GM18858 (cell line): ENCODE measurements around the gene DAPK3.
"Not testable (repeated sequence)": the region's sequence is repeated elsewhere in the genome, so short reads cannot be mapped to it uniquely, and the experiment has no call there.

ENCODE experiments used
- ATAC-seq: cut with Tn5 transposase; IDR thresholded peaks from one replicate; pipeline ENCODE4 v1.9.1; 2021; ENCODE audit not compliant: unreplicated experiment

The DAPK3 gene

DNA sequence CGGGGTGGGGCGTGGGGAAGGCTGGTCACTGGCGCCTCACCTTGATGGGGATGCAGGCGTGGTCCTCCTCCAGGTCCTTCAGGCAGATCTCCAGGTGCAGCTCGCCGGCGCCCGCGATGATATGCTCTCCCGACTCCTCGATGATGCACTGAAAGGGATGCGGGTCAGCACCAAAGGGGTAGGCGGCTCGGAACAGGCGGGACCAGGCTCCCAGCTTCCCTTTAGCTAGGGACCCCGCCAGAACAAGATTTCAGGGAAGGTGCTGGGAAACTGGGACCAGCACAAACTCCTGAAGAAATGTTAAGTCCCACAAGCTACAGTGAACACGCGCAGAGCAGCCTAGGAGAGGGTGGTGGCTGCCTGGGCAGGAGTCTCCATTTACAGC lies 8.4 kb upstream of the DAPK3 start:
- ATAC-seq = no peak

DNA sequence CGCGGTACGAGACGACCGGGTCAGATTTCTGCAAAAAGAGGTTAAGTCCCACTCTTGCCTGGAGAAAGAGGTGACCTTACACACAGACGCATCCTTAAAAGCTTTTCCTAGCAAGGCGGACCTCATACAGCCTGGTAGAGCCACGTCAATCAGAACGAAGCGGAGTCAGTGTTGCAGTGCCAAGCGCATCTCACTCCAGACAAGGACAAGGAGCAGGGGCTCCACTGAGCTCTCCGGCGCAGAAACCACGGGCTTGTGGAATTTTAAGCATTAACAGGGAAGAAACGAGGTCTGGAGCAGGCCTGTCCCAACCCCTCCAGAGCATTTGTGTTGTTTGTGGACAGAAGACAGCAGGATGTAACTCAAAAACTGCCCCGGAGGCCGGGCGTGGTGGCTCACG lies 7.2 kb upstream of the DAPK3 start:
- no peak for ATAC-seq

DNA sequence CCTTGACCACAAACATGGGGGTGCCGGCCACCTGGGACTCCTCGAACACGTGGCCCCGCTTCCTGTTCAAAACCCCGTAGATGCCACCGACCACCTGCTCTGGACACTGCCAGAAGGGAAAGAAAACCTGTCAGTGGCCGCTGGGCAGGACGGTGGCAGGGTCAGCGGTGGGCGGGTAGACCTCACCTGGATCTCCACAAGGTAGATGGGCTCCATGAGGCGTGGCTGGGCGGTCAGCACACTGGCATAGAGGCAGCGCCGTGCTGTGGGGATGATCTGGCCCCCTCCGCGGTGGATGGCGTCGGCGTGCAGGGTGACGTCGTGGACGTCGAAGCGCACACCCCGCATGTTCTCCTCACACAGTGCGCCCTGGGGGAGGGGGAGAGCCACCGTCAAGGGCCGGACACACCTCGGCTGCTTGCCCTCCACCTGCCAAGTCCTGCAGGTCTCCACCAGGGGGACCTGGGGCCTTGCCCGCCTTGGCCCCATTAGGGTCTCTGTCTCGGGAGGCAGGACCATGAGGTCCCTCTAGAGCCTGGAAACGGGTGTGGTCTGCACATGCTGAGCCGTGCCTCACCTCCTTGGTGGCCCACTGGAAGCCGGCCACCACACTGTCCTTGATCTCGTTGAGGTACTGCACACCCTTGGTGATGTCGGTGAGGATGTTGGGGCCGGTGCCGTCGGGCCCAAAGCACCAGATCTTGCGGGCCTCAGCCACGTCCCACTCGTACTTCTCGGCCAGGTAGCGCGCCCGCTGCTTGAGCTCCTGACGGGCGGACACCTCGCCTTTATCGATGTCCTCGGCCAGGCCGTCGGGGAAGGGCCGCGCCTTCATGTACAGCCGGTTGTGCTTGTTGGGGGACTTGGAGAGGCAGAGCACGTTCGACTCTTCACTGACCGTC lies 6.6 kb upstream of the DAPK3 start:
- ATAC-seq = no peak

DNA sequence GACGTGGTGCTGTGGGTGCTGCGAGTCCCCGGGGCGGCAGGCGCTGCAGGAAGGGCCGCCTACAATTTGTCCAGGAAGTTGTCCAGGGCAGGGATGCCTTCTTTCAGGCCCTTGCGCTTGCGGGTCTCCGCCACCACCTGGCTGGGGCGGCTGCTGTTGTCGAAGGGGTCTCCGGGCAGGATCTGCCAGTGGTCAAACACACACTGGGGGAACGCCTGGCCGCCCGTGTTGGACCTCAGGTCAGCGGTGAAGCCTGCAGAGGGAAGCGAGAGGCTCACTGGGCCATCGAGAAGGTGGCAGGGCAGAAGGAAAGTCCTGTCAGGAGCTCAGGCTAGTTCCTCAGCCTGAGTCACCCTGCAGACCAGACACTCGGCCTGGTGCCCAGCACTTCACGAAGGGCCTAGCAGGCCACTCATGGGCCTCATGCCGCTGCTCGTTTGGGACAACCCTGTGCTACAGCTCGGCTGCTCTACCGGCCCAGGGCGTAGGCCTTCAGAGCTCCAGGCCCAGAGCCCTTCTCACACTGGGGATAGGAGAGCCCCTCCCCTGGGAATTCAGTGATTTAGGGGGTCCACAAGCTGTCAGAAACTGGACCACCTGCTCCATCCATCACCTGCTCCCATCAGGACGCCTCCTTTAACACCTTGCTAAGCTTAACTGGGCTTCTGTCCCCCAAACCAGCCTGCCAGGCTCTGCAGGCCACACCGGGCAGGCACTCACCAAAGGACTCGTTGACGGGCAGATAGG lies 5.8 kb upstream of the DAPK3 start:
- no peak for ATAC-seq

DNA sequence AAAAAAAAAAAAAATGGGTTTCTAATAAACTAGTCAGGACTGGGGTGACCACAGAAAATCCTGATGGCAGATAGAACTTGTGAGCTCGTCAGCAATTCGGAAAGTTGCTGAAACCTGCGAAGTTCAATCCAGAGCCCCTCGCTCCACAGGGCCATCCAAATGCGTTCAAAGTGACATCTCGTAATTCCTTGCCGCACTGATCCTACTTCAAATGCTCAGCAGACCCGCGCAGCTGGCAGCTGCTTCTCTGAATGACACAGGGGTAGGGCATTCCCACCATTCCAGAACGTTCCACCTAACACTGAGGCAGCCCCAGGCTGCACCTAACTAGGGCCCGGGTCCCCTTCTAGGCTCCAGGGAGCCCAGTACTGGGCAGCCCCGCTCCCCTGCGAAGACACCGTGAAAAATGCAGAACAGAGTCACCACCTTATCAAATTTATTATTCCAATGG lies 4.8 kb upstream of the DAPK3 start:
- no peak for ATAC-seq

DNA sequence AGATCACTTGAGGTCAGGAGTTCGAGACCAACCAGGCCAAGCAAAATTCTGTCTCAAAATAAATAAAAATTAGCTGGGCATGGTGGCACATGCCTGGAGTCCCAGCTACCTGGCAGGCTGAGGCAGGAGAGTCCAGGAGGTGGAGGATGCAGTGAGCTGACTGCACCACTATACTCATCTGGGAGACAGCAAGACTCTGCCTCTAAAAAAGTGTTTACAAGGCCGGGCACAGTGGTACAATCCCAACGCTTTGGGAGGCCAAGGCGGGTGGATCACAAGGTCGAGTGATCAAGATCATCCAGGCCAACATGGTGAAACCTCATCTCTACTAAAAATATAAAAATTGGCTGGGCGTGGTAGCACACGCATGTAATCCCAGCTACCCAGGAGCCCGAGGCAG lies 4.2 kb upstream of the DAPK3 start:
- ATAC-seq = no peak

DNA sequence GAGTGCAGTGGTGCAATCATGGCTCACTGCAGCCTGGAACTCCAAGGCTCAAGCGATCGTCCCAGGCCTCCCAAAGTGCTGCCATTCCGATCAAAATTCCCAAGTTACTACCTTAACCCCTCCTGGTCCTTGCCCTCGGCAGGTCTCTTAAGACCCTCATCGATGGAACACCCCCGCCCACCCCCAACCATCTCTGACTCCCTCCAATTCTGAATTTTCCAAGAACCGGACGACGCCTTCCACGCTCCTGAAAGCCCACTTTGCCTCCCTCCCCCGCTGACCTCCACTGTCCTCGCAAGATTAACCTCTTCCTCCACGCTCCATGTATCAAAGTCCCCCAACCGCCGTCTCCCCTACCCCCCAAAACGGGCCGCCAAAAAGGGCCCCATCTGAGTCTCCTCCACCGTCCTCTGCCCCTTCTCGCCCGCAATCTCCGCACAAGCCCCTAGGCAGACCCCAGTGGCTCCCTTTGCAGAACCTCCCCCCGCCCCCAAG lies 539 bp downstream of the DAPK3 start:
- ATAC-seq = no peak

DNA sequence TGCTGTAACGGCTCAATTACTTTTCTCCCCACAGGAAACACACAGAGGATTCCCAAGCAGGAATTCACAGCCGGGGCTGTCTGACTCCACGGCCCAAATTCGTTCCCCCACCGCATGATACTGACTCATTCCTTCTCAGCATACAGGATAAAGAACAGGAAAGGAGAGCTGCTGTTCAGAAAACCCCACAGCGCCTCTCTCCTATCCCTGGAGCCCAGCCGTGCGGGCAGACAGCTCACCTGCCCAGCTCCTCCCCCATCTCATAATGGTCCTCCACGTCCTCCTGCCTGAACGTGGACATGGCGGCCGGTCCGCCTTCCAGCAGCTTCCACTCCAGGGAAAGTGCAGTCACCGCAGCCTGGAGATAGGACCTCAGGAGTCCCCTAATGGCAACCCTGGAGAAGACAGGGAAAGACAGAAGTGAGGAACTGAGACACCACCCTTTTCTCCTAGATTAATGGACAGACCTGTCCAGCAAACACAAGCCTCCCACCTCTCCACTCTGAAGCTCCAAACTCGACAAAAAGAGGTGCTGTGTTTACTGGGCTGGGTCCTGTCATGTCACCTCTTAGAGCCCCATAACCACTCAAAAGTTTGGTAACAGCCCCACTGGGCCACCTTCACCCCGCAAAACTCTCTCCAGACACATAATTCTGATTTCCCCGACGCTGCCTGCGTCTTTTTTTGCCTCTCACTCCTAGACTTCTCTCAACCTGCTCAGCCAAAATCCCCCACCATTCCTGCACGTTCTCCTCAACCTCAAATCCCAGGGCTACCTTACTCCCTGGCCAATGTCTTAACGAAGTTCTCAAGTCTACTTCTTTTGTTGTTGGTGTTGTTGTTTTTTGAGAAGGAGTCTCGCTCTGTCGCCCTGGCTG lies 1.2 kb downstream of the DAPK3 start:
- ATAC-seq = no peak

DNA sequence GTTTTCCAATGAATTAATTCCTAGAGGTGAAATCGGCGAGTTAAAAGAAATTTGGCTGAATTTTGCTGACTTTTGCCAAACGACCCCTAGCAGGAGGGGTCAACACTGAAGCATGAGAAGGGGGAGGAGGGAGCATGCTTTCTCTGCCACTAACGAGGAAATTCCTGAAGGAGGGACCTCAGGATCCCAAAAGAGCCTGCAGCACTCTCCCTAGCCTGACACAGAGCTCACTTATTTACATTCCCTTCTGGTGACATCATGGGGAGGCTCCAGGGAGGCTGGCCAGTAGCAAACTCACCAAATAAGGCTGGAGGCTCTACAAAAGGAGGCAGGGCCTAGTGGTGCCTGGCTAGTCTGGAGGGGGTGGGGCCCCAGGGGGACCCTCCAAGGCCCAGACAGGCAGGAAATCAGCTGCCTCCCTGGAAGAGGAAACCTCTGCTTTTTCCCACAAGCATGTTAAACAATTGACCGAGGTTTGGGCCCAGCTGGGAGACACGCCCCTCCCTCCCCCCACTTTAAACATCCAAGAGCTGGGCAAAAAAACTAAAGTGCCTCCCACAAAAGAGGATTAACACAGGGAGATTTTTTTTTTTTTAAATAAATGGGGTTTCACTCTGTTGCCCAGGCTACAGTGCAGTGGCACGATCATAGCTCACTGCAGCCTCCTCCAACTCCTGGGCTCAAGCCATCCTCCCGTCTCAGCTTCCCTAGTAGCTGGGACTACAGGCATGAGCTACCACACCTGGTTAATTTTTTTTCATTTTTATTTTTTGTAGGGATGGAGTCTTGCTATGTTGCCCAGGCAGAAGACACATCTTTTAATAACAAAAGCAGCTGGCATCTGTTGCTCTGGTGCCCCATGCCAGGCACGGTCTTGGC lies 2.1 kb downstream of the DAPK3 start:
- no peak for ATAC-seq

DNA sequence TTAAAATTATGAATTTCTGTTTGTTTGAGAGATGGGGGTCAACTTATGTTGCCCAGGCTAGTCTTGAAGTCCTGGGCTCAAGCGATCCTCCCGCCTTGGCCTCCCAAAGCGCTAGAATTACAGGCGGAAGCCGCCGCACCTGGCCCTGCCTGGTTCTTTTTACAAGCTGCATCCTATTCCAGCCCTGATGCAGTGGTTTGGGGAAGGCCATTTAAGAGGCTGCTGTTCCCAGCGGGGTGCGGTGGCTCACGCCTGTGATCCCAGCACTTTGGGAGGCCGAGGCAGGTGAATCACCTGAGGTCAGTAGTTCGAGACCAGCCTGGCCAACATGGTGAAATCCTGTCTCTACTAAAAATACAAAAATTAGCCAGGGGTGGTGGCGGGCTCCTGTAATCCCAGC lies 2.9 kb downstream of the DAPK3 start:
- ATAC-seq = not testable (repeated sequence)

DNA sequence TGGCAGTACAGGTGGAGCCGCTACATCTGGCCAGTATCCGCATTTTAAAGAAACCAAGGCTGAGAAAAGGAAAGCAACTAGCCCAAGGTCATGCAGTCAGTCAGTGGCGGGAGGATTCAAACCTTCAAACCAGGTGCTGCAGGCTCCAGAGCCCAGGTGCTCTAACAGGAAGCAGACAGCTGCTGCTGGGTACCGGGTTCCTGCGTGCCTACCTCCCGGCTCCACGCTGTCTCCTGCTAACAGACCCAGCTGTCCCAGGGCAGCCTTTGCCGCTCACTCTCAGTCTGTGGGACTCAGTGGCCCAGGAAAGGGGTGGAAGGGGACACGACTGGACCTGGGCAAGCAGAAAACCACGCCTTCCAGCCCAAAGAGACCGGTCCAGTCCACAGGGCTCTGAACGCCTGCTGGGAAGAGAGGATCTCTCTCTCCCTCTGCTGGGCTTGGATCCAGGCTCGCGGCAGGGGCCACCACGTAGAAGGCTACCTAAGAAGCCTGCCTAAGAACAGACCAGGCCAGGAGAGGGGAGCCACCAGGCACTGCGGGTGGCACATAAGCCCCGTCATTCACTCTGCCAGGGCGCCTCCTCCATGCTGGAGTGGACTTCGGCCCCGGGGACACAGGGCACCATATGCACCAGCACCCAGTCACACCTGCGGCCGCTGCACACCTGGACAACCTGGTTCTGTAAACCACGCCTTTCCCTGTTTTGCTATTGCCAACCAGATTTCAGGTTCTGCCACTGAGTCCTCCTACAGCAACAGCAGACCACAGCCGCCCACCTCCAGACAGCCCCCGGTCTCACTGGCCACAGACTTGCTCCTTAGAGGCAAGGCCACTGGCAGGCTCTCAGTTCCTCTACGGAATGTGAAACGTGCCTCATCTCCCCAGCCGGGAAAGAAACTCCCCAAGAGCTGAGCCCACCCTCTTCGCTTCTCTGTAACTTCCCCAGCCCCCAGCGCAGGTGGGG lies 4.6 kb downstream of the DAPK3 start:
- ATAC-seq = no peak

DNA sequence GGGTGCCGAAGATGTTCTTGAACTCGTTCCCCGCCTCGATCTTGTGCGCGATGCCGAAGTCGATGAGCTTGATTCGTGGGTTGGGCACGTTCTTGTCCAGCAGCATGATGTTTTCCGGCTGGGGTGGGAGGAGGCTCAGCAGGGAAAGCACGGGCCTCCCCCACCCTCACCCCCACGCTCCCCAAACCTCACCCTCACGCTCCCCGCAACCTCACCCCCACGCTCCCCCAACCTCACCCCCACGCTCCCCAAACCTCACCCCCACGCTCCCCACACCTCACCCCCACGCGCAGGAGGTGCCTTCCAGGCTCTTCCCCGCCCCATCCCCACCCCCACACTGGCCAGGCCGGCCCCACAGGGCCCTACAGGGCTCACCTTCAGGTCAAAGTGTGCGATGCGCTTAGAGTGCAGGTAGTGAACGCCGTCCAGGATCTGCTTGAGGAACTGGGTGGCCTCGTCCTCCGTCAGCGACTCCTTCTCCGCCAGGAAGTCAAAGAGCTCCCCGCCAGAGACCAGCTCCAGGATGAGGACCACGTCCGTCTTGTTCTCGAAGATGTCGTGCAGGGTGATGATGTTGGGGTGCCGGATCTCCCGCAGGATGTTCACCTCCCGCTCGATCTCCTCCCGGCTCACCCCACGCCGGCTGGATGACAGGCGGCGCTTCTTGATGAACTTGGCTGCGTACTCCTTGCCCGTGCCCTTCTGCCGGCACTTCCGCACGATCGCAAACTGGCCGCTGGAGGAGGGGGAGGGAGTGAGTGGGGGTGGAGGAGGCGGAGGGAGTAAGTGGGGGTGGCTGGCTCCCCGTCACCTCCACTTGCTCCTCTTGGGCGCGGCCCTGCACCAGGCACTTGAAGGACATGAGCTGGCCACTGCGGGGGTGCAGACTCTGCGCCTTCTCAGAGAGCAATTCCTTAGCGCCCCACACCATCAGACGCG lies 6.4 kb downstream of the DAPK3 start:
- no peak for ATAC-seq

DNA sequence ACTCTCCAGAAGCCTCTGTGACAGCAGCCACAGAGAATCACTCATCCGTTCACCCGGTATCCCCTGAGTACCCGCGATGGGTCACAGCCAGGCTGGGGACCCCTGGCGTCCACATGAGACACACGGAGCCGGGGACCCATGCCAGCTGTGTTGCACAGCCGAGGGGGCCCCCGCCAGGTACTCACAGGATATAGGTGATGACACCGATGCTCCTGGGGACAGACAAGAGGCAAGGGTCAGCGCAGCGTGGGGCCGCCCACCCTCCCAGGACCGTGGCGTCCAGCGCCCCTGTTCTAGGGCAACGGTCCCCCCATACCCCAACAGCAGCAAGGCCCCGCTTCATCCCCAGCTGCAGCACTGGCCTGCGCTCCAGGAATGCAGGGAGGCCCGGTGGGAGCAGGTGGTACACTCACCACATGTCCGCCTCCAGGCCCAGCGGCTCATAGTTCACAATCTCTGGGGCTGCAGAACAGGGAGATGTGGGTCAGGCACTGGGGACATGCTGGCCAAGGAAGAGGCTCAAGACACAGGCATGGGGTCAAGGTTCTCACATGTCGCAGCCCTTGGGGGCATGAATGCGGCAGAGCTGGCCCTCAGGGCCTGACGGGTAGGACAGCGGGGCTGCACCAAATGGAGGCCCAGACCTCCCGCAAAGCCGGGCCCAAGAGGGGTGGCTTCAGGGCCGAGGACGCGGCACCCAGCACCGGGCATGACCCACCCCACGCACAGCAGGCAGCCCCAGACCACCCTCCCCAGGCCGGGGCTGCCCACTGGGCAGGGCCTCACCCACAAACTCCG lies 7.2 kb downstream of the DAPK3 start:
- no peak for ATAC-seq

DNA sequence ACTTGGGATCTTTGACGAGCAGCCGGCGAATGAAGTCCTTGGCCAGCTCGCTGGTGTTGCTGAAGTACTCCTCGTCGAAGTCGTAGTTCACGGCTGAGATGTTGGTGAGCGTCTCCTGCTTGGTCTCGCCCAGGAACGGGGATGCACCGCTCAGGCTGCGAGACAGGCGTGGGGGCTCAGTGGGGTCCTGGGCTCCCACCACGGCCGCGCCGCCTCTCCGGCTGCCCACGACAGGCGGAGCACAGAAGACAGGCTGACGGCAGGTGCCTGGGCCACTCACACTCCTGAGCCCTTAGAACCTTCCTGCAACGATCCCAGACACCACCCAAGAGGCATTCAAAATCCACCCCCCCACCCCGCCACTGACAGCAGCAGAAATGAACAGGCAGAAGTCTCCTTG lies 9.9 kb downstream of the DAPK3 start:
- ATAC-seq = no peak

DNA sequence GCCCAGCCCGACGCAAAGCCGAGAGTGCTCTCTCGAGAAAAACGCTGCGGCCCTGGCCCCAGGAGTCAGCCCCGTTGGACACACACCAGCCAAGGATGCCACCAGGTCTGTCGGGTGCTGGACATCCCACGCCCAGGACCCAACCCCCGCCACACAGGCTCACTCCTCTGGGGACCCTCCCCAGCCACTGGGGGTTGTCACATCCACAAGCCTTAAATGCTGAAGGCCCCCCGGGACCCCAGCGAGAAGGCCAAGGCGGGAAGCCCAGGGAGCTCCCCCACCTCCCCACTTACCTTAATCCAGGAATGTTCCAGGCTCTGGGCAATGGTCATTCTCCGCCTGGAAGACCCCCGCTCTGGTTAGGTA lies 11.2 kb downstream of the DAPK3 start:
- ATAC-seq = no peak

DNA sequence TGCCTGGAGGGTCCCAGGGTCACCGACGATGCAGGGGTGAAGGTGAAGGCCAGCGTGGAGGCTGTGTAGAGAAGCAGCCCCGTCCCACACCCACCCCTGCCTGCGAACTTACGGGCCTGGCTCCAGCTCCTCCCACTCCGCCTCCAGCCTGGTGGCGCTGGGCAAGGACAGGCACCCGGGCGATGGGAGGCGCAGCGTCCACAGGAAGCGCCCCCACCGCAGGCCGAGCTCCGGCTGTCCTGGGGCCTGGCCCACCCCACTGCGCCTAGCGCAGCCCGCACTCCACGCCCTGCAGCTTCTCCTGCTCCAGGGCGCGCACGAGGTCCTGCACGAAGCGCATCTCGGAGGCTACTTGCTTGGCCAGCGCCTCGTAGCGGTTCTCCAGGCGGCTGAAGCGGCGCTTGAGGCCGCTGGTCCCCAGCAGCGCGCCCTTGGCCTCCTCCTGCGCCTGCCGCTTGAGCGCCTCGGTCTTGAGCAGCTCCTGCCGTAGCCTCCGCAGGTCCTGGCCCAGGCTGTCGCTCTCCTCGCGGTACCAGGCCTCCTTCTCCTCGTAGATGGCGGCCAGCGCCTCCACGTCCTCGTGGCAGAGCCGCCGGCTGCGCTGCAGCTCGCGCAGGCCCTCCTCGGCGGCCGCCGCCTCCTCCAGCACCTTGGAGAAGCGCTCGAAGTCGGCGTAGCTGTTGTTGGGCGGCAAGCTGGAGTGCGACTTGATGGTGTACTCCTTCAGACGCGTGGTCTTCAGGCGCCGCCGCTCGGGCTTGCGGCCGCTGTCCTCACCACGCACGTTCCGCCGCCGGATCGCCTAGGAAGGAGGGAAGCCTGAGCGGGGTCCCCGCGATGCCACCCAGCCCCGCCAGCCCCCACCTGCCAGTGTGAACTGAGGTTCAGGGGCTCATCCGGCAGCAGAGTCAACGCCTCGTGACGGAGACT lies 11.8 kb downstream of the DAPK3 start:
- no peak for ATAC-seq
